Calu3 (cell line): ENCODE data around the gene PEAK1. TPM values are rescaled to one million over a fixed set of nuclear protein-coding genes. Genes with fewer than 3 reads are reported as not detected.

Source experiments
- BruUV-seq: library from RNA; stranded (reverse); fragments of 400-500 nt; replicated peaks from 2 replicates; lab custom pipeline; 2021; lab: Mats Ljungman, UMichigan
- CTCF ChIA-PET: fragments of 300-600 bp; sonication (Branson Sonifier 250); formaldehyde crosslinking; loops from one replicate; lab custom pipeline; 2022; ENCODE audit warnings: antibody characterized with exemption; lab: Charles Lee
- DNase-seq: peaks from one replicate; pipeline ENCODE4 v3.0.0; 2022
- H3K27ac Mint-ChIP-seq: one replicate; pipeline ENCODE4 v1.8.0; 2022; ENCODE audit warnings: mixed read lengths; ENCODE audit not compliant: unreplicated experiment
- H3K27me3 Mint-ChIP-seq: one replicate; pipeline ENCODE4 v1.8.0; 2022; ENCODE audit warnings: mixed read lengths; ENCODE audit not compliant: unreplicated experiment
- H3K36me3 Mint-ChIP-seq: one replicate; pipeline ENCODE4 v1.8.0; 2022; ENCODE audit warnings: mild to moderate bottlenecking, moderate library complexity, mixed read lengths; ENCODE audit not compliant: insufficient read depth, unreplicated experiment
- H3K4me1 Mint-ChIP-seq: one replicate; pipeline ENCODE4 v1.8.0; 2022; ENCODE audit warnings: mild to moderate bottlenecking, low read depth, mixed read lengths; ENCODE audit not compliant: unreplicated experiment
- H3K4me3 Mint-ChIP-seq: one replicate; pipeline ENCODE4 v1.8.0; 2022; ENCODE audit warnings: mild to moderate bottlenecking, low read depth, moderate library complexity, mixed read lengths; ENCODE audit not compliant: unreplicated experiment
- H3K9me3 Mint-ChIP-seq: one replicate; pipeline ENCODE4 v1.8.0; 2022; ENCODE audit warnings: low read depth, mixed read lengths; ENCODE audit not compliant: unreplicated experiment
- intact Hi-C: fragments of 100-400 bp; cut with micrococcal nuclease; formaldehyde crosslinking; loops from one replicate; pipeline ENCODE4 v1.10.0; 2022; ENCODE audit not compliant: unreplicated experiment
- total RNA-seq: library from RNA; stranded (reverse); gene quantifications from 2 replicates; pipeline ENCODE4 v1.2.3, GENCODE V29; 2022
- TF ChIP-seq, protein P1 (sequence below): fragments of 200-600 bp; IDR thresholded peaks from one replicate; pipeline ENCODE4 v1.8.0; 2022; ENCODE audit warnings: antibody characterized with exemption; ENCODE audit not compliant: unreplicated experiment

PEAK1 gene
- total RNA-seq, 1 experiment from 2014 or later = 54.3 TPM

DNA sequence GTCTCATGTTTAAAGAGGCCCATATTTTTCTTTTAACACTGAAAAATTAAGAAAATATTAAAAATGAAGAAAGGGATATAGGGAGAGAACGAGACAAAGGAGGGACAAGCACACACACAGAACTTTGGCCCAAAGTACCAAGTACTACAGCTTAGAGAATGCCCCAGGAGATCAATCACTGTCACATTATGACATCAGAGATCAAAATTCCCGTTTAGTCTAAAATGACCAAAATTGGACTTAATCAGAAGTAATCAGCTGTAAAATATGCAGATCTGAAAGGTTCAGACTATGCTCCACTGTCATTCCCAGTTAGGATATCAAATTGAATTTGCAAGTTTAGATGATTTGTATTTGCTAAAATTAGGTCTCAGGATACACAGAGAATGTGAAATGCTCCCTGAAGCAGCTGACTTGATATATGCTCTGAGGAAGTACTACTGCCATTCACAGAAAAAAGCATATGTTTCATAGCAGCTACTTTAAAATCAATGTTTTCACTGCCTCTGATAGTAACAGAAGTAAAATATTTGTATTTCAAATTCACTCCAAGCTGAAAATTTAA is 123.0 kb downstream of the PEAK1 start:
- H3K4me1 Mint-ChIP-seq = peaks cover 14% of the 10 kb centered on the region
- H3K27me3 Mint-ChIP-seq = no peaks in the 10 kb centered on the region
- intact Hi-C loops = no loop called here
- no peak overlapping the region for H3K27ac Mint-ChIP-seq
- no peaks in the 10 kb centered on the region for H3K9me3 Mint-ChIP-seq
- BruUV-seq = no TSS peak
- H3K4me3 Mint-ChIP-seq = no peak overlapping the region
- CTCF ChIA-PET = no interaction called here
- no peaks in the 10 kb centered on the region for H3K36me3 Mint-ChIP-seq
- no peak for DNase-seq
- TF ChIP-seq, protein P1, sequence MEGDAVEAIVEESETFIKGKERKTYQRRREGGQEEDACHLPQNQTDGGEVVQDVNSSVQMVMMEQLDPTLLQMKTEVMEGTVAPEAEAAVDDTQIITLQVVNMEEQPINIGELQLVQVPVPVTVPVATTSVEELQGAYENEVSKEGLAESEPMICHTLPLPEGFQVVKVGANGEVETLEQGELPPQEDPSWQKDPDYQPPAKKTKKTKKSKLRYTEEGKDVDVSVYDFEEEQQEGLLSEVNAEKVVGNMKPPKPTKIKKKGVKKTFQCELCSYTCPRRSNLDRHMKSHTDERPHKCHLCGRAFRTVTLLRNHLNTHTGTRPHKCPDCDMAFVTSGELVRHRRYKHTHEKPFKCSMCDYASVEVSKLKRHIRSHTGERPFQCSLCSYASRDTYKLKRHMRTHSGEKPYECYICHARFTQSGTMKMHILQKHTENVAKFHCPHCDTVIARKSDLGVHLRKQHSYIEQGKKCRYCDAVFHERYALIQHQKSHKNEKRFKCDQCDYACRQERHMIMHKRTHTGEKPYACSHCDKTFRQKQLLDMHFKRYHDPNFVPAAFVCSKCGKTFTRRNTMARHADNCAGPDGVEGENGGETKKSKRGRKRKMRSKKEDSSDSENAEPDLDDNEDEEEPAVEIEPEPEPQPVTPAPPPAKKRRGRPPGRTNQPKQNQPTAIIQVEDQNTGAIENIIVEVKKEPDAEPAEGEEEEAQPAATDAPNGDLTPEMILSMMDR = no peak

GRCh38 chr15:77295446-77295845 is 124.5 kb downstream of the PEAK1 start:
- CTCF ChIA-PET = interaction anchor here (0.6 kb wide), 1 partner anchor 185 kb away, joined by 7 read pairs; no protein-coding TSS in a partner anchor
- peaks cover 14% of the 10 kb centered on the region for H3K4me1 Mint-ChIP-seq
- no peaks in the 10 kb centered on the region for H3K9me3 Mint-ChIP-seq
- H3K36me3 Mint-ChIP-seq = no peaks in the 10 kb centered on the region
- no peak for DNase-seq
- intact Hi-C loops = no loop called here
- BruUV-seq = no TSS peak
- TF ChIP-seq, protein P1 = no peak
- H3K27ac Mint-ChIP-seq = no peak overlapping the region
- no peak overlapping the region for H3K4me3 Mint-ChIP-seq
- H3K27me3 Mint-ChIP-seq = no peaks in the 10 kb centered on the region

DNA sequence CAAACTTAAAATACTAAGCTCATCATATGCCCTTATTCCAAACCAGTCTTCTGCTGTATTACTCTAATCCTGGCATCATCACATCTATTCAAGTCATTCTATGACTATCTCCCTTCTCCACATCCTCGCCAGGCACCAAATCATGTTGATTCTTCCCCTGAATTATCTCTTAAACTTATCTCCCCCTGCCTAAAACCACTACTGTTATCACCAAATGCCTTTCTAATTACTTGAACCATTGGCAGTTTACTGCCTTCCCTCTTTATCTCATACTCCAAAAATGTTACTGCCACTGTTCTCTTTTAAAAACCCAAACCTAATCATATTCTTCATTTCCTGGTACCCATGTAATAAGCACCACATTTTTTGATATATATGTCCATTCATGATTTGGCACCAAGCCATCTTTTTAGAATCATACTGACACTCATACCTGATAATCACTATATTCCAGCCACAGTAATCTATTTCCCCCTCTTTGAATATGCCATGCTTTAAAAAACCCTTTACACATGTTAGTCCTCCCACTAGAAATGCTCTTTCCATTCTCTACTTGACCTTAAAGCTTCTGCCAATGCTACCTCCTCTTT is 126.8 kb downstream of the PEAK1 start:
- no peak overlapping the region for H3K4me3 Mint-ChIP-seq
- BruUV-seq = no TSS peak

GRCh38 chr15:77291107-77291506 is 128.8 kb downstream of the PEAK1 start:
- Mint-ChIP-seq H3K4me3 (no peak overlapping the region), H3K9me3 (no peaks in the 10 kb centered on the region), H3K4me1 (peaks cover 28% of the 10 kb centered on the region), H3K27me3 (no peaks in the 10 kb centered on the region), H3K36me3 (no peaks in the 10 kb centered on the region), H3K27ac (no peak overlapping the region)
- CTCF ChIA-PET = no interaction called here
- TF ChIP-seq, protein P1 = no peak
- intact Hi-C loops = no loop called here
- BruUV-seq = no TSS peak
- DNase-seq = no peak

More for the DNA sequence above, 126.8 kb downstream of the PEAK1 start:
- Mint-ChIP-seq H3K27ac (no peak overlapping the region), H3K4me1 (peaks cover 19% of the 10 kb centered on the region), H3K36me3 (no peaks in the 10 kb centered on the region), H3K9me3 (no peaks in the 10 kb centered on the region), H3K27me3 (no peaks in the 10 kb centered on the region)
- intact Hi-C loops = no loop called here
- TF ChIP-seq, protein P1 = no peak
- CTCF ChIA-PET = no interaction called here
- DNase-seq = no peak
